Measurements from ENCODE around the gene CLIC5.
A peak's percentile ranks its signal among the peaks of the same experiment; 100 is the strongest.

CLIC5 gene

DNA sequence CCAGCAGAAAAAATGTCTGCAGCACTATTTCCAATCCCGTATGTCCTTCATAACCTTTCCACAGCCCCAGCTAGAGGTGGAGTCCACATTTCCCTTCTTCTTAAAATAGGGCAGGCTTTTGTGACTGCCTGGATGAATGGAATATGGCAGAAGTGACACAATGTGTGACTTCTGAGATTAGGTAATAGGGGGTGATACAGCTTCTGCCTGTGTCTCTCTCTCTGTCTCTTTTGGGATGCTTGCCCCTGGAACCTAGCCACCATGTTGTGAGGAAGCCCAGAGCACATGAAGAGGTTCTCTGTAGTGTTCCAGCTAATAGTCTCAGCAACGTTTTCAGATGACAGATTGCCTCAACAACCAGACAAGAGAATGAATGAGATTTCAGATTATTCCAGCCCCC lies 51.4 kb downstream of the CLIC5 start:
- no peak for DNase-seq (ENCODE audit: low spot score)

DNA sequence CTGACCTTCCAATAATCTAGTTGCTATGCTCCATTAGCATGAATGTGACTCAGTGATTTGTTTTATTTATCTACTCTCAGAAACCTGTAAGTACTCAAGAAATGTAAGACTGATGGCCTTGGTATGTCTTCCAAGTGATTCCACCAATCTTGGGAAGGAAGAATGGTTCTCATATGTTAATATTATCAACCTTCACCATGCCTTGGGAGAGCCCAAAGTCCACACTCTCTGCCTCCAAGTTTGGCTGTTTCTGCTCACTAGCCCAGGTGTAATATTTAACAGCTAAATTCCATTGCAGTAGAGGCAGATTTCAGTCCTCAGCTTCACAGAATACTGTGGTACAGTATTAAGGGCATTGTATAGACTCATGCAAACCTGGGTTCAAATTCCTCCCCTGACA lies 51.8 kb downstream of the CLIC5 start:
- no peak for DNase-seq (ENCODE audit: low spot score)

DNA sequence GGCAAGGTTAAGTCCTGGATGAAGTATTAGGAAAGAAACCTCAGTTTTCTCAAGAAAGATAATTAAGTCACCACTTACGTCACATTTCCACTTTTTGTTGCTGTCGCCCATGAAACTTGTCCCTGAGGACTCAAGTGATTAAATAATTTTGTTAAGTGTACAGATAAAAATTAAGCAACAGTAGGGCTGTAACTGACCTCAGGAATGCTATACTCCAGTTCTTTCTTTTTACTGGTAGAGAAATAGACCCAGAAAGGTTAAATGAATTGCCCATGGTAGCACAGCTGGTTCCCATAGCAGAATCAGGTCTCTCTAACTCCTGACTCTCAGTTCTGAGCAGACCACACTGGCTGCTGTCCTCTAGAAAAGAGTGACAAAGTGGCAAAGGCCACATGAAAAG lies 54.5 kb downstream of the CLIC5 start:
- no peak for DNase-seq (ENCODE audit: low spot score)

DNA sequence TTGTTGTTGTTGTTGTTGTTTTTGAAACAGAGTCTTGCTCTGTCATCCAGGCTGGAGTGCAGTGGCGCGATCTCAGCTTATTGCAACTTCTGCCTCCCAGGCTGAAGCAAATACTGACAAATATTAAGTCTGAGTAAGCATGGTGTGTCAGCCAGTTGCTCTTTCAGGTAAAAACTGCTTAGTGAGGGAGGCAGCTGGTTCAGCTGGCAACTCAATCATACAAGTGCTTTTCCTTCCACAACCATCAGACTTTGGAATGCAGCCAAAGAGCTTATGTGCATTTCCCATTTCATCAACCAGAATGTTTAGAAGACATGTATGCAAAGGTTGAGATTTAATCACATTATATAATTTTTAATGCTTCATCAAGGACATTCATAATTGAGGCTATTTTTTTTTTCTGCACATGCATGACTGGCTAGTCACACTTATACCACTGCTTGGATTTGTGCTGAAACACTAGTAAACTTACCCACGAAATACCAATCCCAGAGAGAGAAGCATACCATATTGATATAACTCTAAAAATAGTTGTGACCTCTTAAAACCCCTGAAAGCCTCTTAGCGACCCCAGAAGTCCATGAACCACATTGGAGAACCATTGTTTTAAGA lies 56.0 kb downstream of the CLIC5 start:
- DNase-seq (ENCODE audit: low spot score): no peak

DNA sequence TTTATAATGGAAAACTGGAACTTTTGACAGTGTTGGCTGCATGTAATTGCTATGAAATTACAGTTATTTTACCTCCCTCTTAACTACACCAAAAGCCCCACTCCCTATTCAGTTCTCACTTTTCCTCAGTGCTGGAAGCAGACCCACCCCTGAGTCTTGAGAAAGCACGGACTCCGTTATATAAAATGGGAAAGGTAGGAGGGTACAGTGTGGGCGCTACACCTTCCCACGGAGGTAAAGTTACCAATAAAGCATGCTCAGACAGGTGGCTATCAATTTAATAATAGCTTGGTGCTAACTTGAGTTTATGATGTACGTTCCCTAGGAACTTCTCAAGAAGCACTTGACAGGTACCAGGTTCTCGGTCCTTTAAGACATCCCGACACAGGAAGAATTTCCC lies 59.0 kb downstream of the CLIC5 start:
- DNase-seq (ENCODE audit: low spot score): no peak

DNA sequence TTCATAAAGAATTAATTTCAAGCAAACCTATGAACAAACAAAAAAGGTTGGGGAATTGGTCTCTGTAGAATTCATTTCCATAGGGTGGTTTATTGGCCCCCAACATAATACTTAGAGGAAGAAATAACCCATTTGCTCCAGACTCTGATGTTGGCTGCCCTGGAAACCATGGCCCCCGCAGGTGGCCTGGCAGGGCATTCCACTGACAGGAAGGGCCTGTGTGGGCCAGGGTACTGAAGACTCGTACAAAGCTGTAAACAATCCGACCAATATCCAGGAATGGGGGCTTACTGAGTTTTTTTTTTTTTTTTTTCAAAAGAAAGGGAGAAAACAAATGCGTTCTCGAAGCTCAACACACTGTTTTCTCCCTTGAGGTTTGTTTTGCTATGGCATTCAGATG lies 59.5 kb downstream of the CLIC5 start:
- DNase-seq (ENCODE audit: low spot score): no peak

DNA sequence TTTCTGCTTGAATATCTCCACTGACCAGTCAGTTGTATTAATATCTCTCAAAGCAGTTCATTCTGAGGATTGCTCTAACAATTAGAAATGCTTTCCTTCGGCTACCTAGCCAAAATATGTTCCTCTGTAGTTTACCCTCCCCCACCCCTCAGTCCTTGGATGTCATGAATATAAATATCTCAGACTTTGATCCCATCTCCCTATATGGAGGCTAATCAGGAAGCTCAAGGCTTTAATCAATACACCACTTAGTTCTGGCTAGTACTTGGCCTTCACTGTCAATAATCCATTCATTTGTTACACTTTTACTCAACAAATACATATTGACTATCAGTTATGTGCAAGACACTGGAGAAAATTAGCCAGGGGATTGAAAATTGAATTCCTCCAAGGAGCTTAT lies 60.1 kb downstream of the CLIC5 start:
- DNase-seq (ENCODE audit: low spot score): no peak

DNA sequence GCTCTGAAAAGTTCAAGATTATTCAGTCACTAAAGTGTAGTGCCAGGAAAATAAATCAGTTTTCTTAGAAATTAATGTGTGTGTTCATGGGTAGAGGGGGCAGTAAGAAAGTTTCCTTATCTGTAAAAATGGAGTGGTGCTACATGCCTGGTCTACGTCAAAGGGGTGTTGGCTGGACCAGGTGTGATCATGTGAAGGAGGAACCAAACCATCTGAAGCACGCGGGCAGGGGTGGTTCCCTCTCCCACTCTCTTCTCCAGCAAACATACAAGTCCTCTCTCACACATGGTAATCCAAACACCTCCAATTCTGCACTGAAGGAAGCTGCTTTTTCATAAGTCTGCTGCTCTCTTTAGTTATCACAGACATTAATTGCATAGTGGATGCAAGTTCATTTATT lies 63.1 kb downstream of the CLIC5 start:
- DNase-seq (ENCODE audit: low spot score): no peak

DNA sequence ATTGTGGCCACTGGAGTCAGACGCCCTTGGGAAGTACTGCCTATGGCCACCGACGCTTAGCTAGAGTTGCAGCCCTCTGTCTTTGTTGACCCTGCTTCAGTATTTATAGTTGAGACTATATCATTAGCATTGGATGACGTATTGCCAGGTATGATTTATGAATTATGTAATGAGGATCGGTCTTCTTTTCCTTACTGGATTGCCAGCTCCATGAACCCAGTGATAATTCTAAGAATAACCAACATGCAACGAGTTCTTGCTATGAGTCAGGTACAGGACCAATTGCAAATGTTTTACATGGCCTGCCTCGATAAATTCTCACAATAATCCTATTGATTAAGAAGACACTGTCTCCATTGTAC lies 63.5 kb downstream of the CLIC5 start:
- DNase-seq (ENCODE audit: low spot score): no peak

DNA sequence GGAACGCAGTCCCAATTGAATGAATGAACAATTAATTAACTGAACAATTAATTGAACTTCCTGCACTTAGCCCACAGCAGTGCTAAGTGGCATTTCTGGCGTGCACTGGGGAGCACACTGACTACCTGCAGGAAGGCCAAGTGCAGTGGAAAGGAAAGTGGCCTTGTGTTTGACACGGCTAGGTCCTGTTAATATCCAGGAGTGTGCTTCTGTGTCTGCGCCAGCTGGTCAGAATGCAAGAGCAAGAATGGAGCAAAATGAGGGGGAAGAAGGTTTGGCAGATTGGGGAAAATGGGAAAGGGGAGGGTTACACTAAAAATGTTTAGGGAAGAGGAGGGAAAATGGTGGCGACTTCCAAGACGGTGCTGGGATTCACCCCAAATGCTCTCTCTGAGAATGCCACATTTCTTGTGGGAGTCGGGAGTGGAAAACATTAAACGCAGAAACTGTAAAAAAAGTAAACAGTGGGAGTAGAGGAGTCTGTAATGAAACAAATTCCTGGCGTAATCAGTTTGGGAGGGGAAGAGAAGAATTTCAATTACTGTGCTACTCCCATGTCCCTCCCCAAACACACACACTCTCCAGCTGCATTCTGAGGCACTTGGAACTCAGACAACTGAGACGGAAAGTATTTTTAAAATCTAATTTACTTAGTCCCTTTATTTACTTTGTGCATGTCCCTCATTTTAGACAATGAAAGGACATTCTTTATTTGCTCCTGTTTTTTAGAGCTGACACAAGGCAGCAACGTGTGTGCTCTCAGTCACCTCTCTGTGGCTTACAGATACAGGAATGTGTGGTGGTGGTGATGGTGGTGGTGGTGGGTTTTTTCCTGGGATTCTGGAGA lies 64.1 kb downstream of the CLIC5 start:
- DNase-seq (ENCODE audit: low spot score): no peak

DNA sequence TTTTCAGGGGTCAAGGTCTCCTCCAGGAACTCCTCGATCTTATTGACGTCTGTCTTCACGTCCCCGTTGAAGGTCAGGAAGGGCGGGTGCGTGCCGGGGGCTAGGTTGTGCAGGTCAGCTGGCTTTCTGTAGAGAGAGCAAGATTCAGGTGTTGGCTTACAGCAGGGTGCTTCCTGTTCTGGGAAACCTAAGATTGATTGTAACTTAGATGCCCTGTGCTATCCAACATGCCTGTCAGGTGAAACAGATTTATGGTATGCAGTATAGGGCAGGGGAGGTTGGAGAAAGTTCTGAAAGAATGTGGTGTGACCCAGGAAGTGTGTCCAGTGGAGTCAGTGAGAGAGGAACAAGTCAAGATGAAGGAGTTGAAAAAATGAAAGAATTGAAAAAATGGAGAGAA lies 66.4 kb downstream of the CLIC5 start:
- DNase-seq (ENCODE audit: low spot score): peak; percentile 16

DNA sequence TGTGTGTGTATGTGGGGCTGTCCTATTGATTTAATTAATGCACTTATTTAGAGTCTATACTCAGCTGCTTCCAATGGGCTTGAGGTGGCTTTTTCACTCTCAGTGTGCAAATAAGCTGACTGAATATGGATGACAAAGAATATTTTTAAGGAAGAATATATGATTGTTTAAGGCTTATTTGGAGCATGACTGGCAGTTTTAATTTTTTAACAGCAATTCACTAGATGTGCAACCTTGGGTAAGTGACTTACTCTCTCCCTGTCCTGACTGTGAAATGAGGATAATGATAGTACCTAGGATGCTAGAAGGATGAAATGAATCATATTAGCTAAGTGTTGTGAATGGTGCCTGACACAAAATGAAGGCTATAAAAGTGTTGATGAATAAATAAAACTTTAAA lies 67.9 kb downstream of the CLIC5 start:
- no peak for DNase-seq (ENCODE audit: low spot score)

DNA sequence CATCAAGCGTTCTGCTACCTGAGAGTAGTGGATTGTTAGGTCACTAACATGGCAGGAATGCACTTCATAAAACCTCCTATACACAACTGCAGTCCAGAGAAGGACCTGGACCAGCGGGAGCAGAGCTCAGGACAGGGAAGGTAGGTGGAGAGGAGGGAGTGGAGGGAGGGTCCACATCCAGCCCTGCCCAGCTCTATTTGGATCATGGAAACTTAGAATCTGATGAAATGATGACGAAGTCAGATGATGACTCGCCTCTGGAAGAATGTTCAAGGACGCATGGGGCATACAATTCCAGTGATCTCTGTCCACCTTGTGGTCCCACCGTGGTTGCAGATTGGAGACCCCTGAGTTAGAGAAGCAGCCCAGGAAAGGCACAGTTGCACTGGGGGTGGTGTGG lies 68.8 kb downstream of the CLIC5 start:
- no peak for DNase-seq (ENCODE audit: low spot score)

DNA sequence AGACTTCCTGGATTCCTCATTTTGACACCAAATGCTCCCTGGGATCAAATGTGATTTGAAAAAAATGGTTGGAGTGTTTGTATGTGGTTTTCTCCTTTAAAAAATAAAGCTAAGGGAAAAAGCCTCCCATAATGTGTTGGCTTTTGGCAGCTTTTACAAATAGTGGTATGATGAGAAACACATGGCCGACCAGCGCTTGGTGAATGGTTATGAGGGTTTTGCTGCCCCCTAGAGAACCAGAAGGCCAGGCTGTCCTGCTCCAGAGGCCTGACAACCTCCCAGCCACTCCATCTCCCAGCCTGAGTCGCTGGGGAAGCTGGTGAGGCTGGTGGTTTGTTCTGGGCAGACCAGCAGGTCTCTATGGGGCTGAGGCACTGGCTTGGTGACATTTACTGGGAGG lies 69.3 kb downstream of the CLIC5 start:
- no peak for DNase-seq (ENCODE audit: low spot score)

DNA sequence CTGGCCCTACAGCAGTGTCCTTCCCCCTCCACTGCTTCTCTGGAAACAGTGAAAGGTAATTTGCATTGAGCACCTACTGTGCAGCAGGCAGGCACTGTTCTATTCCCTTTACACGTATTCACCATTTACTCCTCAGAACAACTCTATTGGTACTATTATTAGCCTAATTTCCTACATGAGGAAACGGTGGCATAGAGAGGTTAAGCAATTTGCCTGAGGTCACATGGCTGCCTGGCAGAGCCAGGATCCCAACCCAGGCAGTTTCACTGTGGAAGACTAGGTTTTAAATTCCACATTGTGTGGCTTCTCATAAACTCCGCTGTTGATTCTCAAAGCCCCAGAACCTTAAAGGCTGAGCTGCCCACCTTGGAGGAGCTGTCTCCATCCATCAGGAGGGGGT lies 72.7 kb downstream of the CLIC5 start:
- no peak for DNase-seq (ENCODE audit: low spot score)

DNA sequence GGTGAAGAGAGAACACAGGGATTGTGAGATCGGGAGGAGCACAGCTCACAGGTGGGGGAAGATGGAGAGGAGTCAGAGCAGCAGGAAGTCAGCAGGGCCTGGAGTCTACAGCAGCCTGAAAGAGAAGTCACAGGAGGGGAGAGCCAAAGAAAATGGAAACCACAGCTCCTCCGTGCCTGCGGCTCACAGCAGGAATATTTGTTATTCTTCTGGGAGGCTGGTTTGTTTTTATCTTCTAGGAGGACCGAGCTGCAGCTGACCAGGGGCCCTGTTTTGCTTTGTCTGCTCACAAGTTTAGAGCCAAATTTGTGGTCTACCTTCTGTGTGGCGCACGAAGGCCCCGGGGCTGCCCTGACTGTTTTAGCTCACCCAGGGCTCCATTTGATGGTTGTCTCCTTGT lies 81.8 kb downstream of the CLIC5 start:
- no peak for DNase-seq (ENCODE audit: low spot score)

DNA sequence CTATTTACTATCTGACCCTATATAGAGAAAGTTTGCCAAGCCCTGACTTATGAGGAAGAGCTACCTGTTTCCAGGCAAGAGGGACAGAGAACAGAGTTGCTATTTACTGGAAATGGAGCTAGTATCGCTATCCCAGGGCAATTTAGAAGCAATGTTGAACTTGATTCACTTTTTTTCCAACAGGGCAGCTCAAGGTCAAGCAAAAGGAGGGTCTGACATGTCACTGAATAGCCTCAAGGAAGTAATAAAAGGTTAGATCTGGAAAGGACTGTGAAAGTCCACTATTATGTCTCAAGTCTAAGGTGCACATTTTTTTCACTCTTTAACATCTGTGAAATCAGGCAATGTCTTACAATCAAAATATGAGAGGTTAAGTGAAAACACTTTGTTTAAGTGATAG lies 84.4 kb downstream of the CLIC5 start:
- no peak for DNase-seq (ENCODE audit: low spot score)

DNA sequence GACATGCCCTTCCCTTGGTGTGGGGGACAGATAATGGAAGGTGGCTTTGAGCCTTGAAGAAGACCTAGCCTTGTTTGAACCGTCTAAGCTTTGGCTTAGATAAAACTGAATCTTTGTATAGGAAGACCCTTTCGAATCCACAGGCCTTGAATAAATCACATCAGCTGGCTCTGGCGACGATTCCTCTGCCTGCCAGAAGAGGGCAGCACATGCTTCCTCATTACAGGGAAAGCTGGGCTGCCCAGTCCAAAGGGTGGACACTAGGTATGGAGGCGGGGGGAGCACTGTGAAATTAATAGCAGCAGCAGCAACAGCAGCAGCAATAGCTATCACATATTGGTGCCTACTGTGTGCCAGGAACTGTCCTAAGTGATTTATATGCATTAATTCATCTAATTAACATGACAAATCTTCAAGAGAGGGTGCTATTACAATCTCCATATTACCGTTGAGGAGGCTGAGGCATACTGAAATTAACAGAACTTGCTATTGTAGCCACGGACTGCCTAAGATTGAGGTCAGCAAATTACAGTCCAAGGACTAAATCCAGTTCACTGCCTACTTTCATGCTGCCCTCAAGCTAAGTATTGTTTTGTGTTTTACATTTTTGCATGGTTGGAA lies 85.1 kb downstream of the CLIC5 start:
- DNase-seq (ENCODE audit: low spot score): peak; percentile 57

DNA sequence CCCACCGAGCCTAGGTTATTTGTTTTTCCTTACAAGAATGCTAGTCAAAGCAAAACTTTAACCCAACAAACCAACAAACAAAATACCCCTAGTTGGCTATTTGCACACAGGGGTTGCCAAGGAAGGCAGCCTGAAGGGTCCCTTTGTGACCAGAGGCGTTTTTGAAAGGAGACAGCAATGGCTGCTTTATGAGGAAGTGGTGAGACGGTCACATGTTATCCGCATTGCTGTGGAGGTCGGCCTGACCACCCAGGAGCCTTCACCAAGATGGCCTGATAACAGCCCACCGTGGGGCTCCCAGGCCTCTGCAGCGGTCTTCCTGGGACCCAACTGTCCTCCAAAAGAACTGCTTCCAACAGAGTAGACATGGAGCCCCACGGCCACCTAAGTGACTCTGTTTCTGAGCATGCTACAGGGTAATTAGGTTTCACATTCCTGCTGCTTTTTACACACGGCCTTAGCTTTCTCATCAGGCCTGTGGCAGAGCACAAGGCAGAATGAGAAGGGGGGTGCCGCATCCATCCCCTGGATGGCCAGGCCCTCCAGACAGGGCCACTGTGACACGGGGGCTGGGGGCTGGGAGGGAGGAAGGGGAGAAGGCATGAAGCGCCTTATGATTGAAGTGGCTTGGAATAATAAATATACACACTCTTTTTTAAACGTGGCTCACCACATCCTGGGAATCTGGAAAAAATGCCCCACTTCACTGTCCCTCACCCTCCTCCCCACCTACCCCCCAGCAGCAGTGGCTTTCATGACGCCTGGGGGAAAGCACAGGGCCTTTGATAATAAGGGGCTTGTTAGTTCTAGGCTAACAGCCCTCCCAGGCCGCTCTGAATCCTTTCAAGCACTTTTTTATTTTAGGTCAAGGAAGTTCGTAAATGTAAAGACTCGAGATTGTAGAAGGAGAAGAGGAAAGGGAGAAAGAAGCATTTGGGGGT lies 86.0 kb downstream of the CLIC5 start:
- no peak for DNase-seq (ENCODE audit: low spot score)

DNA sequence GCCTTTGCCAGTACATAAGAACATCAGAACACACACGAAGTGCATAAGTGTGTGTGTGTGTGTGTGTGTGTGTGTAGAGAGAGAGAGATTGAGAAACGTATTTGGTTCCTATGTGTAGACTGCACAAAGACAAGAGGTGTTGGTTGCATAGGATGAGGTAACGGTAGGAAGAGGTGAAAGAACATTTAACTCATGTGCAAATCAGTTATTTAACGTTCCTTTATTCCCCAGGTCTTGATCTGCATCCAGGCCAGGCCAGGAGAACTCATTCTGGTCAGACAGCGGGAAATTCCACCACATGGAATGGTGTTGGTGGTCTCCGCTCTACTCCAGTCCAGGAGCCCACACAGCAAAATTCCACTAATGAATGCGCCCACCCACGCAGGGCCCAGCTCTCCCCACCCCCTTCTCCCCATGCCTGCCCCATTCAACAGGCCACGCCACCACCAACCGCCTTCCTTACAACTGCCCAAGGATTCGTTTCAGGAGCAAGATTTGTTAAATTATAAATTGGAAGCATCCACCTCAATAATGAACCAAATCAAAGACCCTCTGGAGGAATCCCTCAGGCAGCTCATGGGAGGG lies 86.8 kb downstream of the CLIC5 start:
- no peak for DNase-seq (ENCODE audit: low spot score)

DNA sequence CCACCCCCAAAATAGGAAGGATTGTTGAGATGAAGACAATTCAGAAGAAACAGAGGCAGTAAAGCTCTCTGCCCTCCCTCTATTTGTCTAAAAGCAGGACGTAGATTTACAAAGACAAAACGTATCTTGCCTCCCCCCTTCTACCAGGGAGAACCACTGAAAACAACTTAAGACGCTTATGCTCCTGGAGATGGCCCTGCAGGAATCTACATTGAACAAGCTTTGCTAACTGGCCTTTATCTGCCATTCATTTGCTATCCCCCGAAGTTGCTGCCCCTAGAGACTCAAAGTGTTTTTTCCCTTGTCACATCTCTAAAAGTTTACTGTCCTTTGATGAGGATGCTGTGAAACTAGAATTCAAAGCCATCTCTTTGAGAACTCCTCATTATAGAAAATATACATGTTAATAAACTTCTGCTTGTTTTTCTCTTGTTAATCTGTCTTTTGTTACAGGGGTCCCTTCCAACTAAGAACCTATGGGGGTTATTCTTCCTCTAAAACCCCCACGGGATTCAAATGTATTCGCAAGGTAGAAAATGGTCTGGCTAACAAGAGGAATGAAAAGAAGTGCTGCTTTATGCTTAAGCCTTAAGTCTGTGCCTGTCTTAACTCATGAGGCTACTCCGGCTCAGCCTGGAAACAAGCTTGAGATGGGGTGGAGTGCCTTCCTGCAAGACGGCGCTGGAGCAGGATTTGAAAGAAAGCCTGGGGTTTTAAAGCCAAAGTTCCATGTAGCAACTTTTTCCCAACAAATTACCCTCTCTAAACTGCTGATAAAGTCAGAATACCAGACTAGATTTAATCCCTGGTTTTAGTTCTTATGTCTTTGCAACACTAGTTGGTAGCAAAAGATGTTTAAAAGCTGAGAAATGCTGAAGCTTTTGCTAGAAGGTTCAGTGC lies 88.0 kb downstream of the CLIC5 start:
- DNase-seq (ENCODE audit: low spot score): no peak

Measured in SW480 (cell line).